Hepatocyte (in vitro differentiated cells): ENCODE results near the gene TUNAR.

ENCODE experiments used
- EZH2 ChIP-seq: fragments of 200-600 bp; sonication (generic); IDR thresholded peaks from 2 replicates; pipeline ENCODE4 v1.6.1; 2016; ENCODE audit warnings: antibody characterized with exemption, mild to moderate bottlenecking, borderline replicate concordance
- EZH2phosphoT487 ChIP-seq: fragments of 200-600 bp; sonication (generic); IDR thresholded peaks from one replicate; pipeline ENCODE4 v1.6.1; 2018; ENCODE audit warnings: antibody characterized with exemption, mild to moderate bottlenecking, low read depth, moderate library complexity; ENCODE audit not compliant: unreplicated experiment, severe bottlenecking
- TF ChIP-seq, protein P1 (sequence below): fragments of 200-600 bp; sonication (generic); IDR thresholded peaks from 2 replicates; pipeline ENCODE4 v1.5.1; 2016; ENCODE audit warnings: antibody characterized with exemption, mild to moderate bottlenecking; ENCODE audit not compliant: poor library complexity

DNA sequence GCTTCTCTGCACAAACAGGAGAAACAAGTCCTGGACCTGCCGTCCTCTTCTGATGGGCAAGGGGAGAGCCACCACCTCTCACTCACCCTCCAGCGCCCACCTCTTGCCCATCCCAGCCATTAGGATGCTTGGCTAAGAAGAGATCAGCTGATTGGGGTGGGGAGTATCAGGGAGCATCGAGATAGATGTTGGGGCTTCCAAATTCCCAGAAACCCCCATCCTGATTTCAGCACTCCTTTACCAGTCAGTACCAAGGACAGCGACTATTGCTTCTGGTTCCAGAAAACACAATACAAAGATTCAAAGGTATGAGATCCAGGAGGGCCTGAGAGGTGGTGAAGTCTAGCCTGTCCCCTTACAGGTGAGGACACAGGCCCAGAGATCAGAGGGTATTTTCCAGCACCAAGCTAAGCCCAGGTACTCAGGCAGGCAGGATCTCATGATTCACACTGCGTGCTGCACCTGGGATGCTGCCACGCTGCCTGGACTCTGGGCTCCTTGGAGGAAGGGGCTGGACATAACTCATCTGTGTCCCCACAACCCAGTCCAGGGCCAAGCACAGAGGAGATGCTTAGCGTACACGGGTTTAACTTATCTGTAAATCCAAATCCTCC, 76.6 kb downstream of the TUNAR start:
- TF ChIP-seq, protein P1, sequence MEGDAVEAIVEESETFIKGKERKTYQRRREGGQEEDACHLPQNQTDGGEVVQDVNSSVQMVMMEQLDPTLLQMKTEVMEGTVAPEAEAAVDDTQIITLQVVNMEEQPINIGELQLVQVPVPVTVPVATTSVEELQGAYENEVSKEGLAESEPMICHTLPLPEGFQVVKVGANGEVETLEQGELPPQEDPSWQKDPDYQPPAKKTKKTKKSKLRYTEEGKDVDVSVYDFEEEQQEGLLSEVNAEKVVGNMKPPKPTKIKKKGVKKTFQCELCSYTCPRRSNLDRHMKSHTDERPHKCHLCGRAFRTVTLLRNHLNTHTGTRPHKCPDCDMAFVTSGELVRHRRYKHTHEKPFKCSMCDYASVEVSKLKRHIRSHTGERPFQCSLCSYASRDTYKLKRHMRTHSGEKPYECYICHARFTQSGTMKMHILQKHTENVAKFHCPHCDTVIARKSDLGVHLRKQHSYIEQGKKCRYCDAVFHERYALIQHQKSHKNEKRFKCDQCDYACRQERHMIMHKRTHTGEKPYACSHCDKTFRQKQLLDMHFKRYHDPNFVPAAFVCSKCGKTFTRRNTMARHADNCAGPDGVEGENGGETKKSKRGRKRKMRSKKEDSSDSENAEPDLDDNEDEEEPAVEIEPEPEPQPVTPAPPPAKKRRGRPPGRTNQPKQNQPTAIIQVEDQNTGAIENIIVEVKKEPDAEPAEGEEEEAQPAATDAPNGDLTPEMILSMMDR: no peak
- TF ChIP-seq EZH2 (no peak), EZH2phosphoT487 (no peak)
